ENCODE data around the gene KMT2A.
"Not testable (repeated sequence)": the region's sequence is repeated elsewhere in the genome, so short reads cannot be mapped to it uniquely, and the experiment has no call there.

The KMT2A gene

GRCh38 chr11:118545533-118545932, 109.2 kb downstream of the KMT2A start:
- peaks cover 11% of the 10 kb centered on the region; the same call in 1 of the 2 replicates for H3K36me3 ChIP-seq (ENCODE audit: insufficient read depth, low read length)
- H3K4me1 ChIP-seq (ENCODE audit: insufficient read depth, low read length), result no peaks in the 10 kb centered on the region
- H3K9ac ChIP-seq (ENCODE audit: low read depth, low read length), result no peak overlapping the region
- no peaks in the 10 kb centered on the region for H3K9me3 ChIP-seq (ENCODE audit: control insufficient read depth, insufficient read depth, low read length)

DNA sequence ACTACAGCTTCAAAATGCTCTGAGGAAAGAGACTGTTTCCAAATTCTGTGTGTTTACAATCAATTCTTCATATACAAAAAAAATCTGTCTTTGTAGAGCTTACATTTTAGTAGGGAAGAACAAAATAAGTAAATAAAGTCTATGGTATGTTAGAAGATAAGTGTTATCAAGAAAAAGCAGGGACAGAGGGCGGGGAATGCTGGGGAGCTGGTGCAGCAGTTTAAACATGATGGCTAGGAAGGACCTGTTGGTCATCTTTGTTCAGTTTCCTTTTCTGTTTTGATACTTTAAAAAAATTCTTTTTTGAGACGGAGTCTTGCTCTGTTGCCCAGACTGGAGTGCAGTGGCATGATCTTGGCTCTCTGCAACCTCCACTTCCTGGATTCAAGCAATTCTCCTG, 110.8 kb downstream of the KMT2A start:
- H3K9me3 ChIP-seq (ENCODE audit: control insufficient read depth, insufficient read depth, low read length), result no peaks in the 10 kb centered on the region
- no peaks in the 10 kb centered on the region for H3K4me1 ChIP-seq (ENCODE audit: insufficient read depth, low read length)
- no peak overlapping the region for H3K9ac ChIP-seq (ENCODE audit: low read depth, low read length)
- H3K36me3 ChIP-seq (ENCODE audit: insufficient read depth, low read length), result peaks cover 12% of the 10 kb centered on the region; the same call in 1 of the 2 replicates

DNA sequence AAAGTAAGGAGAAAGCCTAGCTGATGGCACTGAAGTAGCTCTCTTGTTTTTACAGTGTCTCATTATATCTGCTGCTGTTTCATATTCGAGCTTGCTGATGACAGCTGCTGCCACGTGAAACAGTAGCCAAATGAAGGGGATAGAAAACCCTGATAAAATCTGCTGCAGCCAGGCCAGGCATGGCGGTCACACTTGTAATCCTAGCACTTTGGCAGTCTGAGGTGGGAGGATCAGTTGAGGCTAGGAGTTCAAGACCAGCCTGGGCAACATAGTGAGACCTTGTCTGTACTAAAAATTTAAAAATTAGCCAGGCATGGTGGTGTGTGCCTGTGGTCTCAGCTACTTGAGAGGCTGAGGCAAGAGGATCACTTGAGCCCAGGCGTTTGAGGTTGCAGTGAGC, 116.0 kb downstream of the KMT2A start:
- H3K9me3 ChIP-seq (ENCODE audit: control insufficient read depth, insufficient read depth, low read length), result no peaks in the 10 kb centered on the region
- no peak overlapping the region for H3K9ac ChIP-seq (ENCODE audit: low read depth, low read length)
- no peaks in the 10 kb centered on the region for H3K4me1 ChIP-seq (ENCODE audit: insufficient read depth, low read length)
- H3K36me3 ChIP-seq (ENCODE audit: insufficient read depth, low read length), result peaks cover 12% of the 10 kb centered on the region; the same call in 1 of the 2 replicates

- no peaks in the 10 kb centered on the region for H3K4me1 ChIP-seq (ENCODE audit: insufficient read depth, low read length)
- H3K9me3 ChIP-seq (ENCODE audit: control insufficient read depth, insufficient read depth, low read length), result no peaks in the 10 kb centered on the region
- no peak overlapping the region for H3K9ac ChIP-seq (ENCODE audit: low read depth, low read length)
Measured at GRCh38 chr11:118560806-118561205, 124.5 kb downstream of the KMT2A start.

DNA sequence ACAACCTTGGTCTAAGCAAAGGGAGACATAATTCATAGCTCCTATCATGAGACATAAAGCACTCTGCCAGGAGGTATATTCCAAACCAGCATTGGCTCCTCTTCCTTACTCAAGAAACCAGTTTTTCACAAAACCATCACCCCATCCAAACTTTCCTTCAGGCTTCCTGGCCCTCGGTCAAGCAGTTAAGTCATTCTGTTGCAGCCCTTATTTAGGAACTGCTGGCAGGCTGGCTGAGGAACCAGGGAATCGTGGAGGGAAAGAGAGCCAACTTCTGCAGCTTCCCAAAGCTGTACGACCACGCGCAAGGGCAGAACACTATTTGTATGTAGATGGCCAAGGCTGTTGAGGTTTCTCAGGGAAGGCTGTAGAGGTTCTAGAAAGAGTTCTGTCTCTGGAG, 128.8 kb downstream of the KMT2A start:
- Histone ChIP-seq H3K36me3 (ENCODE audit: insufficient read depth, low read length) (no peaks in the 10 kb centered on the region), H3K9ac (ENCODE audit: low read depth, low read length) (no peak overlapping the region), H3K9me3 (ENCODE audit: control insufficient read depth, insufficient read depth, low read length) (no peaks in the 10 kb centered on the region), H3K4me1 (ENCODE audit: insufficient read depth, low read length) (no peaks in the 10 kb centered on the region)

More at GRCh38 chr11:118560806-118561205, 124.5 kb downstream of the KMT2A start:
- H3K36me3 ChIP-seq (ENCODE audit: insufficient read depth, low read length), result peaks cover 5% of the 10 kb centered on the region; the same call in 1 of the 2 replicates

GRCh38 chr11:118569670-118570069, 133.4 kb downstream of the KMT2A start:
- Histone ChIP-seq H3K4me1 (ENCODE audit: insufficient read depth, low read length) (peaks cover 3% of the 10 kb centered on the region; the same call in 1 of the 2 replicates), H3K36me3 (ENCODE audit: insufficient read depth, low read length) (no peaks in the 10 kb centered on the region), H3K9ac (ENCODE audit: low read depth, low read length) (no peak overlapping the region), H3K9me3 (ENCODE audit: control insufficient read depth, insufficient read depth, low read length) (no peaks in the 10 kb centered on the region)

DNA sequence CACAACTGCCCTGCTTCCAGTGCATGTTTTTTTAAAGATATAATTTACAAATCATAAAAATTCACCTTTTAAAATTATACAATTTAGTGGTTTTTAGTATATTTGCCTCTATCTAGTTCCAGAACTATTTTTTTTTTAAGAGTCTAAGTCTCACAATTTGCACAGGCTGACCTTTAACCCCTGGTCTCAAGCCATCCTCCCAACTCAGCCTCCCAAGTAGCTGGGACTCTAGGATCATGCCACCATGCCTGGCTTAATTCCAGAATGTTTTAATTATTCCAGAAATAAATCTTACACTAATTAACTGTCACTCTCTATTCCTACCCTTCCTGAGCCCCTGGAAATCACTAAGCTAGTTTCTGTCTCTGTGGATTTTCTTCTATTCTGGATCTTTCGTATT, 134.5 kb downstream of the KMT2A start:
- H3K4me1 ChIP-seq (ENCODE audit: insufficient read depth, low read length), result peaks cover 3% of the 10 kb centered on the region; the same call in 1 of the 2 replicates
- H3K9me3 ChIP-seq (ENCODE audit: control insufficient read depth, insufficient read depth, low read length), result no peaks in the 10 kb centered on the region
- no peak overlapping the region for H3K9ac ChIP-seq (ENCODE audit: low read depth, low read length)
- H3K36me3 ChIP-seq (ENCODE audit: insufficient read depth, low read length), result no peaks in the 10 kb centered on the region

DNA sequence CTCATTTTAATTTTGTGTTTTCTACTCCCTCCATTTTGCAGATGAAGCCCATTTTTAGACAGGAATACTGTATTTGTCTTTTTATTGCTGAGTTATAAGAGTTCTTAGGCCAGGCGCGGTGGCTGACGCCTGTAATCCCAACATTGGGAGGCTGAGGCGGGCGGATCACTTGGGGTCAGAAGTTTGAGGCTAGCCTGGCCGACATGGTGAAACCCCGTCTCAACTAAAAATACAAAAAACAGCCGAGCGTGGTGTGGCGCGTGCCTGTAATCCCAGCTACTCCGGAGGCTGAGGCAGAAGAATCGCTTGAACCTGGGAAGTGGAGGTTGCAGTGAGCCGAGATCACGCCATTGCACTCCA, 135.4 kb downstream of the KMT2A start:
- not testable (repeated sequence) for H3K36me3 ChIP-seq (ENCODE audit: insufficient read depth, low read length); H3K4me1 ChIP-seq (ENCODE audit: insufficient read depth, low read length); H3K9me3 ChIP-seq (ENCODE audit: control insufficient read depth, insufficient read depth, low read length)
- peak overlapping the region; percentile 65 for H3K9ac ChIP-seq (ENCODE audit: low read depth, low read length)

DNA sequence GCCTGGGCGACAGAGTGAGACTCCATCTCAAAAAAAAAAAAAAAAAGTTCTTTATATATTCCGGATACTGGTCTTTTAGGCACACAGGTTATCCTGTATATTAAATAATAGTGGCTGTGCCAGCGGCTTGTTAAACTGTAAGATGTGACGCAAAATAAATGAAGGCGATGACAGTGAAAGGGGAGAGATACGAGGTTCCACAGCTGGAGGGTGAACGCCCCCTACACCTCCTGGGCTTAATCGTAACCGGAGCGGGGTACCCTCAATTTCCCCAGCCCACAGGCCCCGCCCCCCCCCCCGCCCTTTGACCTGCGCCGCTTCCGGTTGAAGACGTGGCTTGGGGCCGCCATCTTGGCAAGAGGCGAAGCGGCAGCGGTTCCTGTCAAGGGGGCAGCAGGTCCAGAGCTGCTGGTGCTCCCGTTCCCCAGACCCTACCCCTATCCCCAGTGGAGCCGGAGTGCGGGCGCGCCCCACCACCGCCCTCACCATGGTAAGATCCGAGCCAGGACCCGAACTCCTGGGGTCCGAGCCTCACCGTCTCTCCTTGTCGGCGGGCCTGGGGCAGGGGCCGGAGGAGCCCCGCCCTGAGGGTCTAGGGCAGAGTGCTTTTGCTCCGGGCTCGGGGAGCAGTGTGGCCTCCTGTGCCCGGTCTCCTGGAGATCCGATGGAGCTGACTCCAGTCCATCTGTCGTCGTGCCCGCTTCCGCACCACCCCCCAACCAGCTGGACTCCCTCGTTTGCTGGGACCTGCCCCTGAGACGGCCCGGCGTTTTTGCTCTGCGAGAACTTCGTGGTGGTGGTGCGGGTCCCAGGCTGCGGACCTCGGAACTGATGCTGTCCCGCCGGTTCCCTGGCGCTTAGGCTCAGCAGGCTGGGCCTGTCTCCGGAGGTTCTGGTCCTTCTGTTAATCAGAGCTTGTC, 136.0 kb downstream of the KMT2A start, which contains the start of gene ARCN1:
ARCN1 (plus strand) TSS at position 349 of the 920 bp plus-strand sequence; CDS start at position 488, 139 bp downstream.
- H3K36me3 ChIP-seq (ENCODE audit: insufficient read depth, low read length), result no peaks in the 10 kb centered on the region
- peak within 1 kb of the TSS; percentile 65 for H3K9ac ChIP-seq (ENCODE audit: low read depth, low read length)
- H3K9me3 ChIP-seq (ENCODE audit: control insufficient read depth, insufficient read depth, low read length), result no peaks in the 10 kb centered on the region
- H3K4me1 ChIP-seq (ENCODE audit: insufficient read depth, low read length), result peaks cover 3% of the 10 kb centered on the region; the same call in 1 of the 2 replicates

DNA sequence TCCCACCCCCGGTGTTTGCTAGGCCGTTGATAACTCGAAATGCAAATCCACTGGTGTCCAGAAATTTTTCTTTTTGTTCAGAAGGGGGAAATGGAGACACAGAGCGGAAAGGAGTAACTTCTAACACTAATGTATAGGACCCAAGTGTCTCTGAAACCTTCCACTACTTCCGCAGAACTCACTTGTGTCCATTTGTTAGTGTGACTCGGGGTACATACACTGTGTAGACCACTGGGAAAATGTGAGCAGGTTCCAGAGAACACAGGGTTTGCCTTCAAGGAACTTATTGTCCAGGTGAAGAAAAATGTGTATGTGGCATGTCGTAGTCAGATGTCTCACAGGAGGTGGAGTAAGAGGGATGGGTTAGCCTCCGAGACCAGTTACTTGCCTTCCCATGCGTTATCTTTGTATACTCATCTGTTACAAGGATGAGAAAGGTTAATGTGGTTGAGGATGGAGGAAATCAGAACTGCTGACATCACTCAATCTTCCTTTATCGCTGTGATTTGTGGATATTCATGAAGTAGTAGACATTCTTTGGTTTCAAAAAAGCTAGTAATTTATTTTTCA, 136.8 kb downstream of the KMT2A start:
- H3K36me3 ChIP-seq (ENCODE audit: insufficient read depth, low read length), result no peaks in the 10 kb centered on the region
- no peaks in the 10 kb centered on the region for H3K9me3 ChIP-seq (ENCODE audit: control insufficient read depth, insufficient read depth, low read length)
- H3K4me1 ChIP-seq (ENCODE audit: insufficient read depth, low read length), result peaks cover 3% of the 10 kb centered on the region; the same call in 1 of the 2 replicates
- peak overlapping the region; percentile 65 for H3K9ac ChIP-seq (ENCODE audit: low read depth, low read length)

- Histone ChIP-seq H3K4me1 (ENCODE audit: insufficient read depth, low read length) (peaks cover 3% of the 10 kb centered on the region; the same call in 1 of the 2 replicates), H3K9ac (ENCODE audit: low read depth, low read length) (no peak overlapping the region), H3K36me3 (ENCODE audit: insufficient read depth, low read length) (no peaks in the 10 kb centered on the region), H3K9me3 (ENCODE audit: control insufficient read depth, insufficient read depth, low read length) (no peaks in the 10 kb centered on the region)
Measured at GRCh38 chr11:118574636-118575035, 138.3 kb downstream of the KMT2A start.
